CD4-positive, alpha-beta T cell treated with Interleukin-6 at 100 ng/mL for 8 hours (primary cell): ENCODE results near the gene TGM3.

ENCODE experiments used
- DNase-seq: peaks from one replicate; pipeline ENCODE4 v3.0.0-alpha.2; 2020; ENCODE audit warnings: mixed read lengths, low spot score

The TGM3 gene

GRCh38 chr20:2381303-2381702, 85.5 kb downstream of the TGM3 start:
- no peak for DNase-seq

- DNase-seq = no peak
Measured at GRCh38 chr20:2382833-2383232, 87.0 kb downstream of the TGM3 start.

GRCh38 chr20:2385026-2385425, 89.2 kb downstream of the TGM3 start:
- no peak for DNase-seq

GRCh38 chr20:2385496-2385895, 89.7 kb downstream of the TGM3 start:
- no peak for DNase-seq

DNA sequence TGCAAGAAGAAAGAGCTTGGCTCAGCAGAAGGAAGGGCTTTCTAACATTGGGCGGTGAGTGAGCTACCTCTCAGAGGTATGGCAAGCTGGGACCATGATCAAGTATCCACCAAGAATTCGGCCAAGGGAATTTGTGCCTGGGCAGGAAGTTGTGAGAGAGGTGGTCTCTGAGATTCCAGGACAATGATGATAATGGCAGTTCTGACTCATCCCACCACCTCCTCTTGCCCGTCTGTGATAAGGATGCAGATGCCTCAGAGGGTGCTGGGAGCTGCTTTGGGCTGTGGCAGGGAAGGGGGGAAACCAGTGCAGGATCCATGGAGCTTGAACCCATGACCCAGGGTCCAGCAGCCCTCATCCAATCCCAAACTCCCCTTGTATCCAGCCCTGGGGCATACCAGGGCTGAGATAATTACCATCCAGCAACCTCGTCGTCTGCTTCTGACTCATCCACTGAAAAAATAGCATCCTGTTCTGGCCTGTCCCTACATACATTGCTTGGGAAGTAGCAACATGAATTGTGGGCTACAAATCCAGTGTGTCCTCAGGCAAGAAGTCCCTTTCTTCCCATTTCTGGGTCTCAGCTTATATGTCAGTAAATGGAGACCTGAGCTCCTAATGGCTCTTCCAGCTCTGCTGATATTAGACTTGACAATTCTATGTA, 90.8 kb downstream of the TGM3 start:
- DNase-seq = no peak

DNA sequence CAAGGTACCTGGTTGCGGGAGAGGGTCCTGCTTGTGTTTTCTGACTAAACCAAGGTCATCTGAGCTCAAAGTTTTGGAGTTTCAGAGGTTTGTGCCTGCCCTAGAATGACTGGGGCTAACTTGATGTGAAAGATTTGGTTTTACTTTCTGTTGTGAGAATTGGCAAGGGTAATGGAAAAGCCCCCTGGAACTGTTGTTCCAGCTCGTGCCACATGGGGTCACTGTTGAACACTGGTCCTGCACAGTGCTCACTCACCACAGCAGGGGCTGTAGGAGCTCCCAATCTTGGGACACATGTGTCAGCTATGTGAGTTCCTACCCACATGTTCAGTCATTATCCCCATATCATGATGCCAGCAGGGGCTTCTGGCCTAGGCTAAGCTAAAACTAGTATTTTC, 91.4 kb downstream of the TGM3 start:
- no peak for DNase-seq

DNA sequence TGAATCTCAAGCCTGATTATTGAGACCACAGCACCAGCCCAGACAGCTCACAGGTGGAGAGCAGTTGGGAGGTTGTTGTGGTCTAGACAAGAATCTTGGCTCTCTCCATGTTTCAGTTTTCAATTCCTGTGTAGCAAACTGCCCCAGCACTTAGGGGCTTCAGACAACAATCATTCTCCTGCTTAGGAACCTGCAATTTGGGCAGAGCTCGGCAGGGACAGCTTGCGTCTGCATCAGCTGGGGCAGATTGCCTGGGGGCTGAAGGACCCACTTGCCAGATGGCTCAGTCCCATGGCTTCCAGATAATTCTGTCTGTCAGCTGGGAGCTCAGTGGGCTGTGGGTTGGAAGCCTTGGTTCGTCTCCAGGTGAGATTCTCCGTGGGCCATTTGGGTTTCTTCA, 91.8 kb downstream of the TGM3 start:
- DNase-seq = no peak
